ENCODE data around the gene WDR7. TPM values are rescaled to one million over a fixed set of nuclear protein-coding genes. Genes with fewer than 3 reads are reported as not detected.

Gene WDR7
- total RNA-seq, 4 donors from 2014 or later = 9.4 to 26.1 (median 19.2) TPM

GRCh38 chr18:56775701-56776100 is 124.5 kb downstream of the WDR7 start:
- no peaks in the 10 kb centered on the region for H3K9me3 ChIP-seq
- H3K27me3 ChIP-seq = no peaks in the 10 kb centered on the region
- TF ChIP-seq POLR2A (IDR thresholded peaks at IDR 0.05) (no peak), CTCF (IDR thresholded peaks at IDR 0.05) (no peak)
- no peak overlapping the region for H3K4me3 ChIP-seq
- no peak for DNase-seq
- no peaks in the 10 kb centered on the region for H3K4me1 ChIP-seq
- WGBS, 2 donors = 86 to 87% methylated on average over 6 of the region's 6 CpGs
- peaks cover 0 to 3% (median 0%) of the 10 kb centered on the region in 3 donors for H3K36me3 ChIP-seq
- intact Hi-C loops (cut with DNase I) = no loop called here
- H3K27ac ChIP-seq = no peak overlapping the region

GRCh38 chr18:56787390-56787789 is 136.2 kb downstream of the WDR7 start:
- H3K9me3 ChIP-seq = no peaks in the 10 kb centered on the region
- 81 to 88% methylated on average over 5 of the region's 5 CpGs for WGBS, 2 donors
- no peak for TF ChIP-seq POLR2A (IDR thresholded peaks at IDR 0.05)
- no peak for TF ChIP-seq CTCF (IDR thresholded peaks at IDR 0.05)
- H3K27ac ChIP-seq = no peak overlapping the region
- intact Hi-C loops (cut with DNase I) = no loop called here
- H3K36me3 ChIP-seq = peaks cover 0 to 31% (median 0%) of the 10 kb centered on the region in 3 donors
- H3K4me1 ChIP-seq = no peaks in the 10 kb centered on the region
- H3K27me3 ChIP-seq = no peaks in the 10 kb centered on the region
- no peak overlapping the region for H3K4me3 ChIP-seq
- no peak for DNase-seq

GRCh38 chr18:56789004-56789888 is 138.1 kb downstream of the WDR7 start:
- intact Hi-C loops (cut with DNase I) = no loop called here
- Histone ChIP-seq H3K9me3 (no peaks in the 10 kb centered on the region), H3K27me3 (no peaks in the 10 kb centered on the region), H3K36me3 (peaks cover 0 to 24% (median 0%) of the 10 kb centered on the region in 3 donors), H3K4me3 (no peak overlapping the region), H3K4me1 (no peaks in the 10 kb centered on the region), H3K27ac (no peak overlapping the region)
- WGBS, 2 donors = 83 to 92% methylated on average over 9 of the region's 9 CpGs
- no peak for DNase-seq
- peak in 1 of 6 experiments; percentile 44 for TF ChIP-seq CTCF (IDR thresholded peaks at IDR 0.05)
- TF ChIP-seq POLR2A (IDR thresholded peaks at IDR 0.05) = no peak

GRCh38 chr18:56789889-56790180 is 138.7 kb downstream of the WDR7 start:
- Histone ChIP-seq H3K9me3 (no peaks in the 10 kb centered on the region), H3K27ac (no peak overlapping the region), H3K4me1 (no peaks in the 10 kb centered on the region), H3K36me3 (peaks cover 0 to 20% (median 0%) of the 10 kb centered on the region in 3 donors), H3K4me3 (no peak overlapping the region), H3K27me3 (no peaks in the 10 kb centered on the region)
- WGBS, 2 donors = 95 to 96% methylated on average over 3 of the region's 3 CpGs
- intact Hi-C loops (cut with DNase I) = no loop called here
- no peak for TF ChIP-seq CTCF (IDR thresholded peaks at IDR 0.05)
- TF ChIP-seq POLR2A (IDR thresholded peaks at IDR 0.05) = no peak
- no peak for DNase-seq

- TF ChIP-seq CTCF (IDR thresholded peaks at IDR 0.05) (no peak), POLR2A (IDR thresholded peaks at IDR 0.05) (no peak)
- no peaks in the 10 kb centered on the region for H3K9me3 ChIP-seq
- no peak for DNase-seq
- 75 to 78% methylated on average over 1 of the region's 1 CpG for WGBS, 2 donors
- no peak overlapping the region for H3K4me3 ChIP-seq
- H3K27ac ChIP-seq = no peak overlapping the region
- intact Hi-C loops (cut with DNase I) = no loop called here
- H3K27me3 ChIP-seq = no peaks in the 10 kb centered on the region
- peaks cover 0 to 5% (median 0%) of the 10 kb centered on the region in 3 donors for H3K36me3 ChIP-seq
- no peaks in the 10 kb centered on the region for H3K4me1 ChIP-seq
These were observed 144.2 kb downstream of the WDR7 start for GRCh38 chr18:56795381-56795780.

Data from esophagus squamous epithelium (tissue), 5 donors.